GM10847 (cell line): Measurements from ENCODE around the gene MYBBP1A.

Experiments
- POLR2A ChIP-seq: IDR thresholded peaks from 2 replicates; pipeline ENCODE4 v1.6.1; 2011; ENCODE audit not compliant: insufficient read length; ENCODE audit errors: extremely low read depth

Gene MYBBP1A

DNA sequence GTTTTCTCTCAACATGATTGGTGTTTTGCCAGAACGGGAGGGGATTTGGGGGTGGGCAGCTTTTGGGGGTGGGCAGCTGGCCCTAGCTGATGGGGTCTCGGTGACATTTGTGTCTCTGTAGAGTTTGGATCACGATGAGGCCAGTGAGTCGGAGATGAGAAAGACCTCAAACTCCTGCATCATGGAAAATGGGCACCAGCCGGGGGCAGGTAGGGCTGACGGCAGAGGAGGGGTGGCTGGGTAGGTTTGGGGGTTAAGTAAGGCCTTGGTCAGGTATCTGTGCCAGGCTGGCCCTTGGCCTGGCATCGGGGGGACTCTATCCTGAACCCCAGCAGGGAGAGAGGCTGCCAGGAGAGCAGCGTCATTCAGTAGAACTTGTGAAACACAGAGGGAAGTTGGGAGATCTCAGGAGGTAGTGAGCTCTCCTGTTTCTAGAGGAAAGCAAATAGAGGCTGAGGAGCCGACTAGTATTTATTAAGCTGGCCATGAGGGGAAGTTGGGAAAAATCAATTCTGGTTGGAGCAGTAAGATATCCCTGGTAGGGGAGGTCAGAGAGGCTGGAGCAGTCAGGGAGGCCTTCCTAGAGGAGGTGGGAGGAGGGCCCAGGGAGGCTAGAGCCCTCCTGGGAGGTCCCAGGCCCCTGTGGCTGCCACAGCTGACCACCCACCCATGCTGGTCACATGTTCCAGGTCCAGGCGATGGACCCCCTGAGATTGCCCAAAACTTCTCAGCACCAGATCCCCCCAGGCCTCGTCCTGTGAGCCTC lies 37.2 kb upstream of the MYBBP1A start:
- no peak for TF ChIP-seq POLR2A

DNA sequence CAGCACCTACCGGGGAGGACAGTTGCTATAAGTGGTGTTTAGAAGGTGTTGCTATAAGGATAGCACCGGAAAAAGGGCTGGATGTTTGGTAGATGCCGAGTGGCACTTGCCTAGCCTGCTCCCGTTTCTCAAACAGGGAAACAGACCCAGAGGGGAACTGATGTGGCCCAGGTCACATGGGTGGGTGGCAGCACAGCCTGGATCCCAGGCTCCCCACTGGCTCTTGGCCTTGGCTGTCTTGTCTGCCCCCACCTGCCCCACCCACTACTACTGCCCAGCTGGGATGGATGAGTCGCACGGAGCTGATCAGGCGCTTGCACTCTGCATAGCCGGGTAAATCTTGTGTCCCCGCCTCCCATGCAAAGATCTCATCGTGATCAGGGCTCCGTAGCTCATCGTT lies 36.3 kb upstream of the MYBBP1A start:
- TF ChIP-seq POLR2A = no peak

DNA sequence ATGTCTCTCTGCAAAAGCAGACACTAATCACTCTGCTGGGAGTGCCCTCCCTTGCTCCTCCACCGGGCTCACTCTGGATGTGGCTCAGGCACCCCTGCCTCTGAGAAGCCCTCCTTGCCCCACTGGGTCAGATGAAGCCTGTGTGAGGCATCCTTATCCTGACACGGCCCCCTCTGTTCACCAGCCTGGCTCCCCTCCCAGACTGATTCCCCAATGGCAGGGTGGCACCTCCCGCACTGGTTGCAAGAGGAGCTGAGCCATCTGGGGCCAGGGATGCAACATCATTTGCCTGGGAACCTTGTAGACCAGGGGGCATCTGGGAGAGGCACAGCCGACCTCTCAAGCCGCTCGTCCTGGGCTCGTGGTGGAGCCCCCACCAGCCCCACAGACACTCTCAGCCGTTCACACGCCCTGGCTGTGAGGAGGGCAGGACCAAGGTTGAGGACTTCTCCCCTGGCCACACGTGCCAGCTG lies 35.8 kb upstream of the MYBBP1A start:
- no peak for TF ChIP-seq POLR2A

DNA sequence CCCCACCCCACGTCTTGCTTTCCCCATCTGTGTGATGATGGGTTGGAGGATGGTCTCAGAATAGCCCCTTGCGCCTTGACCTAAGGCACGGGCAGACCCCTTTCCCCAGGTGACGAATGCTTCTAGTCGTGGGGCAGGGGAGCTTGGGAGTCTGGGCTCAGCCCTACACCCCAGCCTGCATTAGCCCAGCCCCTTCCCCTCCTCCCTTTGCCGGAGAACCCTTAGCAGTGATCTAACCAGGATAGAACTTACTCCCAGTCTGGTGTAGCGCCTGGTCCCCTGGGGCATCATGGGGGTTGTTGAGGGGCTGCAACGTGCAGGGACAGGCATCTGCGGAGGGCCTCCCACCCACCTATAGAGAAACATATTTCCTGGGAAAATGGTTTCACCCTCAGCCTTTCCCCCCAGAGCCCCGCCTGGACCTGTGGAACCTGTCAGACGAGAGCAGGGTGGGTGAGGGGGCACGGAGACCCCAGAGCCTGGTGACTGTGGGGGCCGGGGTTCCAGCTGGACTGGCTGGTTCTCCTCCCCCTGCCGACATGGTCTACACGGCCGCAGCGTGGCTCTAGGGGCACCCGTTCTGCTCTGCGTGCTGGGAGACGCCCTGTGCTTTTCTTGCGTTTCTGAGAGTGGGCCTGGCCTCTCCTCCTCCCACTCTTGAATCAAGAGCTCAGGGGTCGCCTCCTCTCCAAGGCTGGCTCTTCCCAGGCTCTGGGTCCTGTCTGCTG lies 33.9 kb upstream of the MYBBP1A start:
- TF ChIP-seq POLR2A = no peak

DNA sequence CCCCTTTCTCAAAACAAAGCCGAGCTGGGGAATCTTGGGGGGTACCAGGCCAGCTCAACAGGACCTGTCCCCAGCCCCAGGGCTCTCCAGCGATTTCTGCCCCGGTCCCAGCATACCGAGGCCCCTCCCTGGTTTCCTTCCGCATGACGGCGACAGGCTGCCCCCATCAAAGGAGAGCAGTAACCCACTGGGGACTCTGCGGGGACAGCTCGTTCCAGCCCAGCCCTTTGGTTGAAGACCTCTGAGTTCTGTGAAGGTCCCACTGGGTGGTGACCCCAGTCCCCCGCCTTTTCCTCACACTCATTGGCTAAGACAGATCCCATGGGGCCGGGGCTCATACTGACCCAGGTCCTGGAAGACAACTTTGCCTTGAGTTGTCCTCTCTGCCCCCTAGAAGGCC lies 33.2 kb upstream of the MYBBP1A start:
- no peak for TF ChIP-seq POLR2A

DNA sequence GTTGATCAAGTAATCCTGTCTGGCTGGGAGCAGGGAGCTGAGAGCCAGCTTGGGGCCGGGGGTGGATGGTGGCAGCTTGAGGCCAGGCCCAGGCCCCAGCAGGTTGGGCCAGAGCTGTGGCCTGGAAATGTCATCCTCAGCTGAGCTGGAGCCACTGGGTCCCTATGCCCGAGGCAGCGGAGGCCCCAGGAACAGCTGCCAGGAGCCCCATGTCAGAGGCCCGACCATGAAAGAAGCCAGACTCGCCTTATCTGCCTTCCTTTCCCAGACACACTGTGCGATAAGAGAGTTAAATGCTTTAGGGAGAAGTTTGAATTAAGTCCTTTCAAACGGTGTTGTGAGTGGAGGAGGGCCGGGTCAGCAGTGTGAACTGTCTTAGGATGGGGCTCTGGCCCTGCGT lies 32.6 kb upstream of the MYBBP1A start:
- no peak for TF ChIP-seq POLR2A

DNA sequence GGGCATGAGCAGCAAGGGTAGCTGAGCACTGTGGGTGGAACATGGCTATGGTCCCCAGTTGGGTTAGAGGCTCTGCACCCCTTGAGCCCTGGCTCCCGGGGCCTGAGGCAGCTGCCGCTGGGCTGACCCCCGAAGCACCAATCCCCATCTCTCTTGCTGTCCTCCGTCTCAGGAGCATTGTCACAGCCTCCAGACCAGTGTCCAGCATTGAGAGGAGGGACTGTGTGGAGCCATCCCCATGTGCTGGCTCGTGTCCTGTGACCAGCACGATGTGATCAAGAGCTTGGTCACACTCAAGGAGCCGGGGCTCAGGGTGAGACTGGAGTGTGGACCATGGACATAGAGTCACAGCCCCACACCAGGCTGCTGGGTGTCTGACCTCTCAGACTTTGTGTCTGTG lies 32.0 kb upstream of the MYBBP1A start:
- no peak for TF ChIP-seq POLR2A

DNA sequence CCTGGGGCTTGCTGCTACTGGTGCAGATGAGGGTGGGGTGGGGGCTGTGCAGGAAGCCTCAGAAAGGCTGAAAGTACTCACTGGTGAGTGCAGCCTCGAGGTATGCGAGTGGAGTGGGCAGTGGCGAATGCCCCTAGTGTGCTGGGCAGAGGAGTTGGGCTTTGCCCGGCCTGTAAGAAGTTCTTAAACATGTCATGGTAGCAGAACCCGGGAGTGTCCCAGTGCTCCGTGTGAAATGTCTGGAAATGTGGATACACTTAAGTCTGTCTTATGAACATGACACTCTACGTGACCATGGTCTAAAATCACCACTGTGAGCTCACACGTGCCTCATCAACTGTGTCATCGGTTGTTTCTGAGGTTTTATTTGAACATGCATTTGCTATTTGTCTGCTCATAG lies 30.9 kb upstream of the MYBBP1A start:
- TF ChIP-seq POLR2A = no peak

DNA sequence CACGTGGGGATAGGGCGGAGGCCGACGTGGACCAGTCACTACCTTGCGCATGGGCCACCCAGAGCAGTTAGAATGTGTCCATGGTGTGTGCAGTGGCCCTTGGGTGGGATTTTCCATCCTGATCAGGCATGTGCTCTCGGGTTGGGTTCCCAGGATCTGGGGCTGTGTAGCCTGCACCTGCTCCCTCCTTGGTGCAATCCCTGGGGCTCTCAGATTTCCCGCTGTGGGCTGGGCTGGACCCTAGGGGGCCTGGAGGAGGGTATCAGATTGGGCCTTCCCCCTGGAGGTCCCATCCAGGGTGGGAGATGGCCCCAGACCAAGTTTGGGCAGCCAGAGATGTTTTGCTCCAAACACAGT lies 30.4 kb upstream of the MYBBP1A start:
- TF ChIP-seq POLR2A = no peak

DNA sequence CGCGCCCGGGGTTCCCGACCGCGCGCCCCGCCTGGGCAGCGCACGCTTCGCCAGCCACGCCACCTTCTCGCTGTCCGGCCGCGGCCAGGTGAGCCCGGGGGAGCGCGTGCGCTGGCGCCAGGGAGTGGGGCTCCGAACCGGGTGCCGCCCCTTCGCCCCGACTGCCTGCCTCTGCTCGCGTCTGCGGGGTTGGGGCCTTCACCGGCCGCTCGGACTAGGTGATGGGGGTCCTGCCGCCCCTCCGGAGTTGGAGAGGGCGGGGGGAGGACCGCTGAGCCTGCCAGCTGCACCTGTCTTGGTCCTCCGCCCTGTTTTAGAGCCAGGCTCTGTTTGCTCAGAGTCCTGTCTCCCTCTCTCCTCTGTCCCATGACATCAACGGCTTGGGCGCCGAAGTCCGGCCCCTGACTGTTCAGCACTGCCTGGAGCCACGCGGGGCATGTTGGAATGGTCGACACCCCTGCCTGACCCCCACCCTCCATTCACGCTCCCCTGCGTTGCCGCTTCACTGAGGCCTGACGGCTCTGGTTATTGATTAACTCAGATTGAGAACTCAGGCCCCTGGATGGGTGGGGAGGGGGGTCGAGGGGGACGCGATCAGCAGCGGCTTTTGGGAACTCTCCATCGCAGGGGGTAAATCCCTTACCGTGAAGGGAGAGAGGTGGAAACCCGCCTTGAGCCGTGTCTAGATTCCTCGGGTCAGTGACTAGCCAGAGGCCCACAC lies 29.9 kb upstream of the MYBBP1A start:
- no peak for TF ChIP-seq POLR2A

DNA sequence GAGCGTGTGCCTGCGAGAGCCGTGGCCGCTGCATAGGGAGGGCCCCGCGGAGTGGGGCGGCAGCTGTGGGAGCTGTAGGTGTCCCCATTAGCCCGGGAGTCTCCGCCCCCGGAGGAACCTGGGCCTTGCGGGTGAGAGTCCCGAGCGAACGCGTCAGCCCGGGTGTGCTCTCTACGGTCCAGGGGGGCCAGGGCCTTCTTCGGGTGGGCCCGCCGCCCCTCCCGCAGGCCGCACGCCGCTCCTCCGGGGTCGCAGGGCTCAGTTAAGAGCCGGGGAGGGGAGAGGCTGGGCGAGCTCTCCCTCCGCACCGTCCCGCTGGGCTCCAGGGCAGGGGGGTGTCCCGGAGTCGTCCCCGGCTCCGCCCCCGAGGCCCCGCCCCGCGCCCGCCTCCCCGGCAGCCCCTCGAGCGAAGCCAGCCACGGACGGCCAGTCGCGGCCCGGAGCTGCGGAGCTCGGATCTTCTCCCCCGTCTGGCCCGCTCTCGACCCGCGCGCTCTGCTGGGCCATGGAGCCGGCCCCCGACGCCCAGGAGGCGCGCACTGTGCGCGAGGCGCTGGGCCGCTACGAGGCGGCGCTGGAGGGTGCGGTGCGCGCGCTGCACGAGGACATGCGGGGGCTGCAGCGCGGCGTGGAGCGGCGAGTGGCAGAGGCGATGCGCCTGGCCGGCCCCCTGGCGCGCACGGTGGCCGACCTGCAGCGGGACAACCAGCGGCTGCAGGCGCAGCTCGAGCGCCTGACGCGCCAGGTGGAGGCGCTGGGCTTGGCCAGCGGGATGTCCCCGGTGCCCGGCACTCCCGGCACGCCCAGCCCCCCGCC lies 29.1 kb upstream of the MYBBP1A start, which contains the start of gene SMTNL2:
Gene SMTNL2 (plus strand): TSS at position 429 of the 816 bp plus-strand sequence. CDS start 77 bp downstream, at position 506.
- no peak for TF ChIP-seq POLR2A

DNA sequence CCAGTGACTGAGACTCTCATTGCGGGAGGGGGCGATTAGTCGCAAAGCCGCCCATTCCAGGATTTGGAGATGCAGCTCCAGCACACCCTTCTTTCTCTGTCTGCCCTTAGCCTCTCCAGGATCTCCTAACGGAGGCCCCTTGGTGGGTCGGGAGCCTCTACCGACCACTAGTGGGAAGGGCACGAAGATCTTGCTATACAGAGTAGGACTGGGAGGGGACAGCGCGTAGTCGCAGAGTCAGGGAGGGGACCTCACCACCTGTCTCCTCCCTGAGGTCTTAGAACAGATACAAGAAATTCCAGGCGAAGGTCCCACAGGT lies 28.6 kb upstream of the MYBBP1A start:
- no peak for TF ChIP-seq POLR2A

DNA sequence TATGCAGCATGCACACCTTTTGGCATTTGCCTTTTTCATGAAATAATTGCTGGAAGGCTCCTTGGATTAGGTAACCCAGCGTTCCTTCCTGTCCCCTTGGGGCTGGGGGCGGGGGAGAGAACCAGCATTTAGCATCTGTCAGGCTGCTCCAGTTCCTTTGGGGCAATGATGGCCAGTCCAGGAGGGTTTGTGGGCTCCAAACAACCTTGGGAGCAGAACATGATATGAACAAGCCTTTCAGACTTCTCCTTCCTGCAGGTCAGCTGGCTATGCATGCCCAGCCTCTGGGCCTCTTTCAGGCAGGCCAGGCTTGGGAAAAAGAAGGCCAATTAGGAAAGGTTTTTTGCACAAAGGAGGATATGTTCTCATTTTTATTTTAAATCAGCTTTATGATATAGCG lies 28.0 kb upstream of the MYBBP1A start:
- TF ChIP-seq POLR2A = no peak

DNA sequence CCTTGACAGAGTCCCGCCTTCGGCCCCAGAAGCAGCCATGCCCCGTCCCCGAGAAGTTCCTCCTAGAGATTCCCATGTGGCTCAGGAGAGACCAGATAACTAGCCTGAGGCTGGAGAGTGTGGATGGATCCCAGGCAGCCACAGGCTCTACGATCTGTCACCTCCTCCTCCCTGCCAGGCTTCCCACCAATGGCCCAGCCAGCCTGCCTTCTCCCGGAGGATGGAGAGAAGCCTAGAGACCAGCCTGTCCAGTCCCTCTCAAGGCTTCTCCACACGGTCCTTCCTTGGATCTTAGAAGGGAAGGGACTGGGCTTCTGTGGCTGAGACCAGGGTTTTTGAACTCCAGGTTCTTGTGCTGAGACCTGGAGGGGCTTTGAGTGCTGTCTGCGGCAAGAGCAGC lies 27.5 kb upstream of the MYBBP1A start:
- TF ChIP-seq POLR2A = no peak

DNA sequence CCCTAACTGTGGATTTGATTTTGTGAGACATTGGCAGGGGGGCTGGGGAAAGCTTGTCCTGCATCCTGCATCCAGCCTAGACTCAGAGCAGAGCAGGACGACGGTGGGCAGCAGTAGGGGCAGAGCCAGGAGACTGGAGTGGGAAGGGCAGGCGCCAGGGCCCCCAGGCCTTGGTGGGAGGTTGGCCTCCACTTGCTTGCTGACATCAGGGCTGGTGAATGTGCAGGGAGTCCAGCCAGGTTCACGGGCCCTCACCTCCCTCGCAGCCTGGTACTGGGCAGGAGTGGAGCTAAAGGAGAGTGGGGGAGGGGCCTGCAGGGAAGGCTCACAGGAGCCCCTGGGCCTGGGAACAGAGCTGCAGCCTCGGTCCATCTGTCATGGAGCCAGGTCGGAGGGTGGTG lies 26.9 kb upstream of the MYBBP1A start:
- no peak for TF ChIP-seq POLR2A
